ENCODE data around the gene MAD1L1.

Gene MAD1L1

DNA sequence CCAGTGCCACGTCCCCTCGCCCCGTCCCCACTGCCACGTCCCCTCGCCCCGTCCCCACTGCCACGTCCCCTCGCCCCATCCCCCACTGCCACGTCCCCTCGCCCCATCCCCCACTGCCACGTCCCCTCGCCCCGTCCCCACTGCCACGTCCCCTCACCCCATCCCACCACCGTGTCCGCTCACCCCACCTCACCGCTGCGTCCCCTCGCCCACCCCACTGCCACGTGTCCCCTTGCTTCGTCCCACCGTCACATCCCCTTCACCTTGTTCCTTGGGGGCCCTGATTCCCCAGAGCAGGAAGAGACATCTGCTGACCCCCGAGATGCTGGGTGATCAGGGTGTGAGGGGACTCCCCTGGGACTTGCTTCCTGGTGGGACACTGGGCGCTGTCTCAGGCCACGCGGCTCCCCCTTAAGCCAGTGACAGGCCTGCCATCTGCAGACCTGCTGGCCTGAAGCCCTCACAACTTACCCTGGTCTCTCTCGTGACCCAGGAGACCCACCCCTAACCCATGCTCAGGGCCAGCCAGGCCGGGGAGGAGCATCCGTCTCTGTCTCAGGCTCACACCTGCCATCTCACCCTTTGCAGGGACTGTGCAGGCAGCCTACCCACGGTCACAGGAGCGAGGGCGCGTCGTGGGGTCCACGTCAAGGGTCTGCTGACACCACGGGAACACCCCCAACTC is 302.2 kb downstream of the MAD1L1 start:
- TF ChIP-seq ZFX (IDR thresholded peaks at IDR 0.05), result no peak
- TF ChIP-seq, protein P1, sequence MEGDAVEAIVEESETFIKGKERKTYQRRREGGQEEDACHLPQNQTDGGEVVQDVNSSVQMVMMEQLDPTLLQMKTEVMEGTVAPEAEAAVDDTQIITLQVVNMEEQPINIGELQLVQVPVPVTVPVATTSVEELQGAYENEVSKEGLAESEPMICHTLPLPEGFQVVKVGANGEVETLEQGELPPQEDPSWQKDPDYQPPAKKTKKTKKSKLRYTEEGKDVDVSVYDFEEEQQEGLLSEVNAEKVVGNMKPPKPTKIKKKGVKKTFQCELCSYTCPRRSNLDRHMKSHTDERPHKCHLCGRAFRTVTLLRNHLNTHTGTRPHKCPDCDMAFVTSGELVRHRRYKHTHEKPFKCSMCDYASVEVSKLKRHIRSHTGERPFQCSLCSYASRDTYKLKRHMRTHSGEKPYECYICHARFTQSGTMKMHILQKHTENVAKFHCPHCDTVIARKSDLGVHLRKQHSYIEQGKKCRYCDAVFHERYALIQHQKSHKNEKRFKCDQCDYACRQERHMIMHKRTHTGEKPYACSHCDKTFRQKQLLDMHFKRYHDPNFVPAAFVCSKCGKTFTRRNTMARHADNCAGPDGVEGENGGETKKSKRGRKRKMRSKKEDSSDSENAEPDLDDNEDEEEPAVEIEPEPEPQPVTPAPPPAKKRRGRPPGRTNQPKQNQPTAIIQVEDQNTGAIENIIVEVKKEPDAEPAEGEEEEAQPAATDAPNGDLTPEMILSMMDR (conservative IDR thresholded peaks at IDR 0.05), result no peak
- no peak overlapping the region for H3K27ac ChIP-seq

DNA sequence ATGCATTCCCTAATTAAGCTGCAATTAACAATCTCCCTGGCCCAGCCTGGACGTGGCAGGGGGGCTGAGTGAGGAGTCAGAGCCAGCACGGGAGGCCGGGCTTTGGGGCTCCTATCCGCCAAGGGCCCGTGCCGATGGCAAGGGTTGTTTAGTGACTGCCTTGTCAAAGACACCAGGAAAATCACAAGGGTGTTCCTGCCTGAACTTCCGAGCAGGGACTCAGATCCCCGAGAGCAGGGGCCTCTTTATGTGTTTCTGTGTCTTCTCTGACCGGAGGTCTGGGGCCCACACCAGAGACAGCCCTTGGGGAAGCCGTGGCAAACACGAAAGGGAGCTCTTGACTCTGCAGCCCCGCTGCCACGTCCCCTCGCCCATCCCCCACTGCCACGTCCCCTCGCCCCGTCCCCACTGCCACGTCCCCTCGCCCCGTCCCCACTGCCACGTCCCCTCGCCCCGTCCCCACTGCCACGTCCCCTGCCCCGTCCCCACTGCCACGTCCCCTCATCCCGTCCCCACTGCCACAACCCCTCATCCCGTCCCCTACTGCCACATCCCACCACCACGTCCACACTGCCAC is 303.3 kb downstream of the MAD1L1 start:
- H3K27ac ChIP-seq, result peak overlapping the region; percentile 16; the same call in 1 of the 2 replicates

DNA sequence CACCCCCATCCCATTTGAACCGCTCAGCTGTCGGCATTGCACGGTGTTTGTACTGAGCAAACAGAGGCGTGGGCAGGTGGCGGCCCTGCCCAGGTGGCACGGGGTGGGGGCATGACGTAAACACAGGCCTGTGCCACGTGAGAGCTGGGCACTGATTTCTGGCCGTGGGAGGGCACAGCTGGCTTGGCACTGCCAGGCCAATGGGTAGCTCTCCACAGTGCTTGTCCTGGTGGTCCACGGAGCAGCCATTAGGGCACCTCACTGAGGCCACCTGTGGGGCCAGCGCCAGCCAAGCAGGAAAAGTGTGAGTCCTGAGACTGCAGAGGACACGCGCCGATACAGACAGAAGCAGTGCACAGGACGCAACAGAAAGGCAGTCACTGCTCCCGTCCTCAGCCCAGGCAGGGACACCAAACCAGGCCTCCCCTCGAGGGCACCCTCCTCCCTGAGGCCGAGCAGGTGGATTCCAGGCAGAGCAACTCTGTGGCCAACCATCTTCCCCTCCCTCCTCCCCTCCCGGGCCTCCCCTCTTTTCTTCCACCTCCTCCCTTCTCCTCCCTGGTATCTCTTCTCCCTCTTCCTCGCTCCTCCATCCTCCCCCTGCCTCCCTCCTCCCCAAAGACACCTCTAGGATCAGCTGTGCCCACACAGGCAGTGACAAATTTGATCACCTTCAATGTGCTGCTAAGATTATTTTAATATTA is 303.9 kb downstream of the MAD1L1 start:
- TF ChIP-seq, protein P1 (conservative IDR thresholded peaks at IDR 0.05), result no peak
- TF ChIP-seq ZFX (IDR thresholded peaks at IDR 0.05), result no peak
- peak overlapping the region; percentile 16; the same call in 1 of the 2 replicates for H3K27ac ChIP-seq

DNA sequence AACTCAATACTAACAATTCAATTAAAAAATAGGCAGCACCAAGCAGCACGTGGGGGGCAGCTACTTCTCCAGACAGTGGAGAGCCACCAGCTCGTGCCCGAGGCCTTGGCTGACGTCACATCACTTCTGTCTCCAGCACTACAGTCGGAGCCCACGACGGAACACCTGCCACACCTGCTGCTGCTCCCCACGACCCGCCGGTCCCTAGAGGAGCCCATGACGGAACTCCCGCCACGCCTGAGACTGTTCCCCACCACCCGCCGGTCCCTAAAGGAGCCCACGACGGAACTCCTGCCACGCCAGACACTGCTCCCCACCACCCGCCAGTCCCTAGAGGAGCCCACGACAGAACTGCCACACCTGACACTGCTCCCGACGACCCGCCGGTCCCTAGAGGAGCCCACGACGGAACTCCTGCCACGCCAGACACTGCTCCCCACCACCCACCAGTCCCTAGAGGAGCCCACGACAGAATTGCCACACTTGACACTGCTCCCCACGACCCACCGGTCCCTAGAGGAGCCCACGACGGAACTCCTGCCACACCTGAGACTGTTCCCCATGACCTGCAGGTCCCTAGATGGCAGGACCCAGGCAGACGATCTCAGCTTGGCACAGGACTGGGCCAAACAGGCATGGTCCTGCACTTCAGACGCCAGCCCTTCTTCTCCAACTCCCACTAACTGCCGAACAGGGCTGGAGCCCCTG is 304.7 kb downstream of the MAD1L1 start:
- H3K27ac ChIP-seq, result peak overlapping the region; percentile 16; the same call in 1 of the 2 replicates
- TF ChIP-seq, protein P1 (conservative IDR thresholded peaks at IDR 0.05), result no peak
- no peak for TF ChIP-seq ZFX (IDR thresholded peaks at IDR 0.05)

DNA sequence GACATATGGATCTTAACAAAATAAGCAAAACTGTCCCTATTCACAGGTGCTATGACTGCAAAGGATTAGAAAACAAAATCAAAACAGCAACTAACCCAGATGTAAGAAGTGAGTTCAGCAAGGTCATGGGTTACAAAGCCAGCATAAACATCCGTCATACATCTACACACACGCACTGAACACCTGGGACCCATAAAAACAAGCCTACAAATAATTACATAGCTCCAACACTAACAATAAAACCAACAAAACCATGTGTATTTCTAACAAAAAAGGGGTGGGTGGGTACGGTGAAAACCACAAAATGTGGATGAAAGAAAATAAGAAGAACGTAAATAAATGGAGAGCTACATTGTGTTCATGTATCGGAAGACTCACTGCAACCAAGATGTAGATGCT is 305.8 kb downstream of the MAD1L1 start:
- TF ChIP-seq, protein P1 (conservative IDR thresholded peaks at IDR 0.05), result no peak
- no peak for TF ChIP-seq ZFX (IDR thresholded peaks at IDR 0.05)
- H3K27ac ChIP-seq, result no peak overlapping the region

DNA sequence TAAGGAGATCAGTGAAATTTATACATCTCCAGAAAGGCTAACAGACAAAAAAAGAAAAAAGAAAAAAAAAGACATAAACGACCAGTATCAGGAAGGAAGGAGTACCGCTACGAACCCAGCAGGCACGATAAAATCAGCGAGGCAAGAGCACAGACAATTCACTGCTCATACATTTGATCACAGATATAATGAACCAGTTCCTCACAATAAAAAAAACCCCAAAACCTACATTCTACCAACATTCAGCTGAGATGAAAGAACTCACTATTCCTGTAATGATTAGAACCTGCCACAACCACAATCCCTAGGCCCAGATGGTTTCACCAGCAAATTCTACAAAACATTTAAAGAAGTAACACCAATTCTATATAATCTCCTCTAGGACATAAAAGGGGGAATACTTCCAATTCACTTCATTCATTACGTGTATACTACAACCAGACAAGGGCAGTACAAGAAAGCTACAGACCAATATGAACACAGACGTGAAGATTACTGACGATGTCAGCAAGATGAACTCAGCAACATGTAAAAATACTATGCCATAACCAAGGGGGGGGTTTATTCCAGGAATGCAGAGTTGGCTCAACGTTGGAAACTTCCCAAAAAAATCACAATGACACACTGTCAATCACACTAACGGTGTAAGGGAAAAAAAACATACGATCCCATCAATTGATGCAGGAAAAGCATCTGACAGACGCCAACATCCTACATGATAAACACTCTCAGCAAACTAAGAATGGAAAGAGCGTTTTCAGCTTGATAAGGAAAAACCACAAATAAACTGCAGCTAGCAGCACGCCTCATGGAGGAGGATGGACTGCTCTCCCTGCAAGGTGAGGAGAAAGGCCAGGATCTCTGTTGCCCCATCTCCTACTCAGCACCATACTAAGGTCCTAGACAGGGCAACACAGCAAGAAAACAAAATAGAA is 306.5 kb downstream of the MAD1L1 start:
- TF ChIP-seq, protein P1 (conservative IDR thresholded peaks at IDR 0.05), result no peak
- no peak for TF ChIP-seq ZFX (IDR thresholded peaks at IDR 0.05)
- H3K27ac ChIP-seq, result no peak overlapping the region

DNA sequence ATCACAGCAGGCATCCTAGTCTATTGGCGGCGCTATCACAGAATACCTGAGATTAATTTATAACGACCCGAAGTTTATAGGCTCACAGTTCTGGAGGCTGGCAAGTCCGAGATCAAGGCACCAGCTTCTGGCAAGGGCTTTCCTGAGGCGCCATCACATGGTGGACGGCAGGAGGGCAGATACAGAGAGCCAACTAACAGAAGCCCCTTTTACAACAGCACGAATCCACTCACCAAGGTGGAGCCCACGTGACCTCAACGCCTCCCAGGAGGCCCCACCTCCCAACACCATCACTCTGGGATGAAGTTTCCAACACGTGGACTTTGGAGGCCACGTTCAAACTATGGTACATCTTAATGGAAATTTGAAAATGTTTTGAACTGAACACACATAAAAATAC is 307.4 kb downstream of the MAD1L1 start:
- TF ChIP-seq, protein P1 (conservative IDR thresholded peaks at IDR 0.05), result no peak; the same call in 1 of the 2 replicates
- no peak for TF ChIP-seq ZFX (IDR thresholded peaks at IDR 0.05)
- H3K27ac ChIP-seq, result no peak overlapping the region

Data from C4-2B (cell line).